Erythroblast (primary cell): Measurements from ENCODE around the gene KIRREL1.

Experiments used
- DNase-seq, 2 experiments: peaks; one replicate each; lab custom pipeline; 2025; lab: John Stamatoyannopoulos, UW
- GATA1 ChIP-seq: IDR thresholded peaks from 2 replicates; pipeline ENCODE4 v1.6.1; 2011; ENCODE audit warnings: low read depth, mild to moderate bottlenecking, control low read depth, low read length, moderate library complexity
- POLR2A ChIP-seq: IDR thresholded peaks from 2 replicates; pipeline ENCODE4 v1.6.1; 2011; ENCODE audit warnings: mild to moderate bottlenecking, low read length

Gene KIRREL1

DNA sequence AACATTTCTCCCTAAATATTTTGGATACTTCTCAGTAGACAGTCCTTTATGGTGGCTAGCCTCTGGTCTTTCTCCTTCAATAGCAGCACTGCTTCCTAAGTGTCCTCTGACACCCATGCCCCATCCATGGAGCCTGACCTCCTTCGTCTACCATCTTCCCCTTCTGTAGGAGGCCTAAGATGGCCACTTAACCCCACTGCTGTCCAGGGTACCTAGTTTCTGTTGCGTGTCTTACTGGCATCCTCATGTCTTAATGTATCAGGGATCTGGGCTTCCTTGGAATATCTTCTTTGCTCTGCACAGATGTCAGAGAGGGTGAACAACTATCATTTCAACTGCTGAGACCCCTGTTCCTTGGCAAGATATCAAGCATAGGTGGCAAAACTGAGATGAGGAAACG lies 5.4 kb upstream of the KIRREL1 start:
- TF ChIP-seq GATA1 = no peak
- TF ChIP-seq POLR2A = no peak
- DNase-seq = no peak

DNA sequence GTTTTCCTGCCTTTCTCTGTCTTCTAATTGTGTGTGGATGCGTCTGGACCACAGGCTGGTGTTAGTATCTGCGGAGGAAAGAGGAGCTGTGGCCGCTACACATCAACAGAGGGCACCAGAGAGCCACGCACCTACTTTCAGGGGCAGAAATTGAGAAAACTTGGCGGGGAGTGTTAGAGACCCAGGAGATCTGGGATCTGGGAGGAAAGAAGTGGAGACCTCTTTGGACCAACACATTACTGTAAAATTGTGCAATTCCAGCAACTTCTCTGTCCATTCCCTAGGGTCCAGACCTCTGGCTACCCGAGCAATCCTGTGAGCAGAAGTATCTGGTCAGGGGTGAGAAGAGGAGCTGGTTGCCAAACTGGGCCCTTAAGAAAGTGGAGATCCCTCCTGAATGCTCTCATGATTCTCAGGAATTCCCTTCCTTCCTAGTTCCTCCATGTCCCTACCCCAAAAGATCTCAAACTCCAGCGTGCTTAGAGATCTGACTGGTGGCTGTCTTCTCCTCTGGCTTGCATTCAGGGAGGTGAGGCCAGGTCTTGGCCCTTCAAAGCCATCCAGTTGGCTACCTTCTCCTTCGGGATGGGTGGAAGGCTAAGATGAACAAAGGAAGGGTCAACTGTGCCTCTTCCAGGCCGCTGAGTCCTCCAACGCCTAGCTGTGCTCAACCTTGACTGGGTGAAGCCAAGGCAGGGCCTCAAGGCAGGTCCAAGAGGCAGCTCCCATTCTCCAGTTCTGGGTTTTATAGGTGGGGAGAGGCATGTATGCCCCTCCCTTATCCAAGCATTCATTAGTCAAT lies 1.2 kb upstream of the KIRREL1 start:
- TF ChIP-seq POLR2A (no peak), GATA1 (no peak)
- peak; percentile 34 to 61 for DNase-seq

DNA sequence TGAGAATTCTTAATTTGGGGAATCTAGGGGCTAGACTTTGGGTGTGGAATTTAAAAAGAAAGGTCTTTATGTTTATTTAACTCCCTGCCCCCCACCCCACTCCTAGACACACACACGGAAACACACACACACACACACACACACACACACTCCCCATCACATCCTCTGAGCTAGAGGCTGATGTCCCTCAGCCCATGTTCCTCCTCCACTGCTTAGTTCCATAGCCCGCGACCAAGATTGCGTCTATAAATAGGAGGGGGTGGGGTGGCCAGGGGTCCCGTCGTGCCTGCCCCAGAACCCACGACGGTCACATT lies 655 bp upstream of the KIRREL1 start:
- TF ChIP-seq POLR2A (no peak), GATA1 (no peak)
- DNase-seq = no peak

DNA sequence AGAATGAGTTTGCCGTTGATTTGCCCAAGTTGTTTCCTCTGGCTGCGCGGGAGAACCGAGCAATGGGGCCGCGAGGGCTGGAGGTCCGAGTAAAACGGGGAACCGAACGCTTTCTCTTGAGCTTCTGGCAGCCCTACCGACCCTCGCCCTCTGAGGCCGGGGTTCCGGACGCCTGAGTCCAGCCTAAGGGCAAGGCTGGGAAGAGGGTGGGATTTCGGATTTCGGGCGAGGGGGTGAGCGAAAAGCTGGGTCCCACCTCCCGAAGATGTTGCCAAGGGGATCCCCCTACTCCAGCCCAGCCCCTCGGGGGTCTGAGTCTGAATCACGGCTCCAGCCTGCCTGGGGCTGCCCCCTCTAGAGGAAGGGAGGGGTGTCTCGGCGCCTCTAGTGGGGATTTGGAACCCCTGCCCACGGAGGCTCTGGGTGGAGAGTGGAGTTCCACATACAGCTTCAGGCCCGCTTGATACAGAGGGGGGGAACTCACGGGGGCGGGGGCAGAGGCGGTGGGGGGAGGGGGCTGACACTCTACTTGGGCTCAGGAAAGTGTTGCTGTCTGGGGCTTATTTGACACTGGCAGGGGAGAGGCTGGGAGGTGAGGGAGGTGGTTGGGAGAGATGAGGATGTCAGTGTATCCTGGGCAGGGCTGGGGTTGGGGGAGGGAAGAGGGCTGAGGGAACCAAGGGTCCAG lies 617 bp downstream of the KIRREL1 start:
- no peak for TF ChIP-seq GATA1
- TF ChIP-seq POLR2A = no peak
- no peak for DNase-seq

DNA sequence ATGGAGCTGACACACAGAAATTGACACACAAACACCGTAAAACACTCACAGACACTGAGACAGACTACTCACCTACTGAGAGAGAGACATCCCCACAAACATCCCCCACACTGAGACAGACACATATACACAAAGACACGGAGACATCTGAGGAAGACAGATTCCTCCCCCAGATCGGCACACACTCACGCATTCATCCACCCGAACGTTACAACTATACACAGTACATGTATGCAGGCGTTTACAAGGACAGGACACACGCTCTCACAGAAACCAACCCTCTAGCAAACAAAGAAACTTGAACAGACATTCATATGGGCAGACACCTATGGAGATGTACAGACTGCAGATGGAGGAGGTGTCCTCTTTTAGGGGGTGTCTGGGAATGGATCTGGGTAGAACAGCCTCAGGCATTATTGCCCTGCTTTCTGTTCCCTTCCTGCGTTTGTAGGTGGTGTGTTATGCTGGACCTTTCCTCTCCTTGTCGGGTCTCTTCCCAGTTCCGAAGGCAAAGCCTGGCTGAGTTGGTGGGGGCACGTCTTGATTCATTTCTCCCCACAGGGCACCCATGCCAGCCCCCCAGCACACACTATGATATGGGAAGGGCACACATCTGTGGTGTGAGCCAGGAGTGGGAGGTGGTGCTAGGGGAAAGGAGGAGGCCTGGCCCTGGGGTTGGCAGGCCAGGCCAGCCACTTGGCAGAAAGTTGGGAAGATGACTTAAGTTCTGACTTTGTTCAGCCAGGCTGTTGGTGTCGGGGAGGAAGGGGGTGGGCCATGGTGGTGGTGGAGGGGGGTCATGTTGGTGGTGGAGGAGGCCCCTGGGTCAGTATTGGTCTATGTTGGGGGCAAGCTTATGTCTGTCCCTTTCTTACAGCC lies 1.5 kb downstream of the KIRREL1 start:
- TF ChIP-seq POLR2A (no peak), GATA1 (no peak)
- DNase-seq = no peak

DNA sequence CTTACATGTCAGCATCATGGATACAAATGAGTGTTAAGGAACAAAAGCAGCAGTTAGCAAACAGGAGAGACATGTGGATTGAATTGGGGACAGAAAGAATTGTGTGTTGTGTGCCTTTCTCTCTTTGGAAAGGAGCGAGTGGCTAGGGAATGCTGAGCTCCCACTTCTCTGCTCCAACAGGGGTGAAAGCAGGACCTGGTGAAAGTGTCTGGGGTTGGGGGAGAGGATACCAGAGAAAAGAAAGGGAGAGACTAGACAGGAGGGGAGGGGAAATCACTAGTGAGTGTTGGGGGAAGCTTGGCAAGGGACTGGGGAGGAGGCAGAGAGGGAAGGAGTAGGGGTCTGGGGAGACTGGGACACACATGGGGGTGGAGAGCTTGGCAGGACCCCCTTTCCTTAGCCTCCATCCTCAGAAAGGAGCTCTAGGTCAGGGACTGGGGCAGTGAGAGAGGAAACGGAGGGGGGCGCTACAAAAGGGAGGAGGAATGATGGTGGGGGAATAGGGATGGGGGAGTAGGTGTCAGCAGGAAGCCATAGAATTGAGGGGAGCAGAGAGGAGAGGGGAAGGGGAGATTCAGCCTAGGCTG lies 2.2 kb downstream of the KIRREL1 start:
- TF ChIP-seq GATA1 (no peak), POLR2A (no peak)
- no peak for DNase-seq

DNA sequence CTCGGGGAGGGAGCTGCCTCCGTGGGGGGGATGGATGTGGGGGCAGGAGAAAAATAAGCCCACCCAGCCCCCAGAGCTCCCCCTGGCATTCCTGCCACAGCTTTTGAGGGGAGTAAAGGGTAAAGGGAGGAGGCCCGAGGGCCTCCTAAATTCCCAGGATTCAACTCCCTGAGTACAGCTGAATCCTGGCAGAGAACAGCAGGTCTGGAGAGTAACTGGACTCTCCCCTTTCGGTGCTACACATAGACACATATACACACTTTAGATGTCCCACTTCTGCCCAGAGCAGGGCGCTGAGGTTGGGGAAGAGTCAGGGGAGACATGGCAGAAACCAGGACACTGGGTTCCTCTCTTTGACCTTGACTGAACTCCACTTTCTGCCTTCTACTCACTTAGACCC lies 3.0 kb downstream of the KIRREL1 start:
- no peak for DNase-seq
- TF ChIP-seq GATA1 = no peak
- no peak for TF ChIP-seq POLR2A

DNA sequence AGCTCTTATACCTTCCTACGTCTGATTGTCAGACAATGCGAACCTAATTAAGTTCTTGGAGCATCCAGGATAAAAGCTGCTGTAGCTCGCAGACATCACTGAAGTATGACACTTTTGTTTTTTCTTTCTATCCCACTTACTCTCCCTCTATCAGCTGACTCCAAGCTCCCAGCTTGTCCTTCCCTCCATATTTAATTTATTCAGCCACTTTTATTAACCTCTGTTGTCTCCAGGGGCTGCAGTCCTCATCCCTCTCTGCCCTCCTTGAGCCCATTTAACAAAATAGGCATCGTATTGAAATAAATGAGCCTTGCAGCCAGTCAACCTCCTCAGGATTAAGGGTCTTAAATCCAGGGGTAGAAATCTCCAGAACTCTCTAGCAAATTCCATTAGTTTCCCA lies 7.1 kb downstream of the KIRREL1 start:
- DNase-seq = no peak
- no peak for TF ChIP-seq GATA1
- no peak for TF ChIP-seq POLR2A

DNA sequence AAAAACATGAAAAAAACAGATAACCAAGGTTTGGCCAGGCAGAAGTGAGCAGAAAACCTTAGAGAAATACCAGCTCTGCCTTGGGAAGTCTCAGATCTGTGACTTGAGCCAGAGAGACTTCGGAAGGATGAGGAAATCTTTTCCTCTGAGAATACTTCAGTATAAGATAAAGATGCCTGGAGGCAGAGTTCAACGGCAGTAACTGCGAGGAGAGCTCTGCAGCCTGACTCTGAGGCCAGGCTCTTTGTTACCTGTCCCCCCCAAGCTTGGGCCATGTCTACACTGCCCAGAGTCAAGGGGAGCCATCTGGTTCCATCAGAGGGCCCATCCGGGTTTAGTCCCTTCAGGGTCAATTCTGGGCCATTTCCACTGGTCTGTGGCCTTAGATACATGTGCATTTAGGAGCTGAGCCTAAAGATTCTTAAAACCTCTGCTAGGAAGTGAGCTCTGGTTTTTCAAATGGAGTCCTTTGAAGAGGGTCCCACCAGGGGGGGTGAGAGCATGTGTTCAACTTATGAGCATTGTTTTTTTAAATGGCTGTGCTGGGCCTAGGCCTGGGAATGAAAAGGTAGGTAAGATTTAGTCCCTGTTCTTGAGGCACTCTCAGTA lies 8.7 kb downstream of the KIRREL1 start:
- no peak for TF ChIP-seq GATA1
- no peak for DNase-seq

DNA sequence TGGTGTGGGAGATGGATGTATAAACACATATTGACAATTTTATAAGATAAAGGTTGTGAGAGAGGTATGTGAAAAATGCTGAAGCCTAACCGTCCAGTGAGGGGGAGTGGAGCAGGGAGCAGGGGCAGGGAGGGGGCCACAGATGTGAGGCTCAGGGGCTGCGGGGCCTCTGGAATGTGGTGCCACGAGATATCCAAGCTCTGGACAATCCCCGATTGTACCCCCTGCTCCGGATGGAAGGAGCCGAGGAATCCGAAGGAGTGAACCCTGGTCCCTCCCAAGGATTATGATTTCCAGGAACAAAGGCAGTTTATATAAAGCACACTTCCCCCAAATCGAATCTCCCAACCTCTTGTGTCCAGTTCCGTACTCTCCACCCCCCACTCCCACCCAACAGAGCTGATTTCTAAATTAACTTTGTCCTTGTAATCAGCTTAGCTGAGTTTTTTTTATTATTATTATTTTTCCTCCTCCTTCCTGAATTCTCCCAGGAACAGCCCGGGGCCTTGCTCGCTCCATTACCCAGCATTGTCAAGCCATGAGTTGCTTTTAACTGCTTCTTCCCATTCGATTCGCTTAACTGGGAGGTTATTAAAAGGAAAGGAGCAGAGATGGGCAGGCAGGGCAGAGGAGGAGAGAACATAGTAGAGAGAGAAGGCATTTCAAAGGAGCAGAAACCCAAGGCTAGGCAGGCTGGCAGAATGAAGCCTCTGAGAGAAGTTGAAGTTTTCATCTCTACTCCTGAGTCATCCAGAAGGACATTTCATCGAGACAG lies 9.4 kb downstream of the KIRREL1 start:
- DNase-seq = no peak

DNA sequence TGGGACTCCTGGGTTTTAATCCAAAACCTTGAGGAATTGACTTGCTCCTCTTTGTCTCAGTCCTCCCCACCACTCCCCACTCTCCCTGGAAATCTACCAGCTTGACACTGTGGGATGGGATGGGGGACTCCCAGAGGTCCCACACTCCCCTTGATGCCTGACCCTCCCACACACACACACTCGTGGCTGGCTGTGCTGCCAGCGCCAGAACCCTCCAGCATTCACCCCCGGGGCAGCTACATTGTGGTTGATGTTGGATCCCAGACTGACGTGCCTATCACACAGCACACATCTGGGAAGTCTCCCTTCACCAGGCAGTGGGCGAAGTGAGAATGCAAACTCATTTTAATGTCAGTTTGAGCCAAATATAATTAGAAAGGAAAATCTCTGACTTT lies 10.0 kb downstream of the KIRREL1 start:
- no peak for DNase-seq
- TF ChIP-seq GATA1 (no peak), POLR2A (no peak)

More for the DNA sequence above, 9.4 kb downstream of the KIRREL1 start:
- TF ChIP-seq POLR2A = no peak
- no peak for TF ChIP-seq GATA1

DNA sequence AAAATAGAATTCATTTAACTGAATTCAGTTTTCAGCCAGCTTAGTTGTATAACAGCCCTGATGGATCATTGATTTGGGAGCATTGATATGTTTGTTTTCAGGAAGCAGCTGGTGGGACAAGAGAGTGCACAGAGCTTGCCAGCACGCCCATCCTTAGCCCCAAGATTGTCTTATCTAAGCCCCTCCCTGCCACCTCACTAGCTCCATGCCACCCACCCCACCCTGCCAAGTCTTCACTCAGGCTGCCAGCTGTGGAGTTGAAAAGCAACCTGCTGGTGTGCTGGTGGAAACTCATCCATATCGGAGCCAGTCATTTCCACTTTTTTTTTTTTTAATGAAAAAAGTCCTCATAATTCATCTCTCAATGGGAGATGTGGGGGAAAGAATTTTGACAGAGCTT lies 11.8 kb downstream of the KIRREL1 start:
- DNase-seq = no peak
- no peak for TF ChIP-seq GATA1
- TF ChIP-seq POLR2A = no peak
